ENCODE measurements around the gene TAF15. TPM values are rescaled to one million over a fixed set of nuclear protein-coding genes. Genes with fewer than 3 reads are reported as not detected.

The TAF15 gene
- total and polyA plus RNA-seq, 2 of the 4 experiments (the other 2 are of a cell fraction) = 46.8 to 98.0 TPM

DNA sequence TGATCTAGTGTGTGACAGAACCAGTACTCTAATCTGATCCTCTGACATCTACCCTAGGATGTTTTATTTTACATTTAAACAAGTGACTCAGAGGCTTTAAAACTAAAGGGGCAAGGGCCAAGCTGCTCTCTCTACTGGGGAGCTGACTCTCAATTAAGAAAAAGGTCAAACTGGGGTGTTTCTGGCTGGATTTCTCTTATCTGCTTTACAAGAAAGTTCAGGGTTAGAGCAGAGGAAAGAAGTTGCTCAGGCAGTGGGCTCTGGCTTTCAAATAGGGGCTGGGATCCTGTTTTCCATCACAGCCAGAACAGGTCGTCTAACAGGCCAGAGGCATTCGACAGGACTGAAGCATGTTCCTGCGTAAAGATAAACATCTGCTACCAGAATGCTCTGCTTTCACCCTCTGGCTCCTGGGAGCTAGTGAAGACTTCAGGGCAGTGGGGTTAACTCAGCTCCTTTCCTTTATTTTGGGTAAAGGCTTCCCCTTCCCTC is 22.3 kb upstream of the TAF15 start:
- 0% methylated on average over 2 of the region's 3 CpGs; no CpG with 5 or more reads in 1 of the 2 experiments for WGBS, 2 experiments (ENCODE audit: extremely low coverage in 2 of 2, insufficient read length in 1 of 2)
- no TSS peak for BruUV-seq (replicated peaks)
- H3K4me1 ChIP-seq (ENCODE audit: control insufficient read depth, insufficient read depth, low read length) = peaks cover 27% of the 10 kb centered on the region

More for the DNA sequence above, 22.3 kb upstream of the TAF15 start:
- H3K18ac ChIP-seq (ENCODE audit: low read depth, low read length) = 0 out of 2 replicates have a peak overlapping the region, but pooled peaks have one; percentile 21
- ATAC-seq (ENCODE audit: low read depth) = peak; percentile 62
- peak overlapping the region; percentile 7 to 11; a peak in 2 of 4 replicates for H4K8ac ChIP-seq (ENCODE audit: low read depth in 2 of 2, low read length in 2 of 2)
- no peak overlapping the region for H3K56ac ChIP-seq (ENCODE audit: extremely low read depth, insufficient read depth, low read length)
- no peak overlapping the region for H2AK9ac ChIP-seq (replicated peaks; ENCODE audit: low read depth, low read length, poor library complexity)
- peak overlapping the region; percentile 75 for H2BK20ac ChIP-seq (ENCODE audit: low read depth, low read length)
- H2AK5ac ChIP-seq (ENCODE audit: low read depth, low read length) = peak overlapping the region; percentile 43
- peak overlapping the region; percentile 64 for H3K4ac ChIP-seq (ENCODE audit: low read depth, low read length)
- no peaks in the 10 kb centered on the region for H3K36me3 ChIP-seq (ENCODE audit: control insufficient read depth, insufficient read depth, low read length)
- intact Hi-C loops (cut with micrococcal nuclease) = no loop called here
- peak overlapping the region; percentile 32; the same call in 1 of the 2 replicates for H3K23ac ChIP-seq (ENCODE audit: low read depth, low read length)
- peak overlapping the region; percentile 63; the same call in 1 of the 2 replicates for H2BK120ac ChIP-seq (ENCODE audit: low read depth, low read length)
- H4K20me1 ChIP-seq (ENCODE audit: insufficient read depth, low read length) = no peaks in the 10 kb centered on the region; the same call in 1 of the 2 replicates
- dilution Hi-C loops (cut with HindIII; ENCODE audit: low sequenced_read_pairs, unreplicated experiment) = no loop called here
- H3K27me3 ChIP-seq (ENCODE audit: control insufficient read depth, insufficient read depth, low read length) = peaks cover 11% of the 10 kb centered on the region
- peak overlapping the region; percentile 49; the same call in 1 of the 2 replicates for H3K14ac ChIP-seq (replicated peaks; ENCODE audit: low read depth, low read length)
- POLR2A ChIA-PET (ENCODE audit: unreplicated experiment) = no interaction called here
- H2BK15ac ChIP-seq (ENCODE audit: low read depth, low read length) = peak overlapping the region; percentile 76; the same call in 2 of the 3 replicates
- H2AFZ ChIP-seq (replicated peaks; ENCODE audit: low read length, poor library complexity) = peak overlapping the region; percentile 71
- H3K9ac ChIP-seq (ENCODE audit: low read depth, low read length) = no peak overlapping the region
- no peak overlapping the region for H3K4me3 ChIP-seq (ENCODE audit: insufficient read depth, low read depth, low read length)
- no peak overlapping the region for H4K5ac ChIP-seq (ENCODE audit: low read depth, low read length)
- H3K79me1 ChIP-seq (ENCODE audit: low read depth in 1 of 2, low read length in 2 of 2) = no peaks in the 10 kb centered on the region
- peak overlapping the region; percentile 28; the same call in 1 of the 2 replicates for H4K91ac ChIP-seq (ENCODE audit: insufficient read depth, low read depth, low read length)
- peak overlapping the region; percentile 7 for H3K4me2 ChIP-seq (ENCODE audit: low read depth, low read length)
- peak; percentile 60 for DNase-seq
- no peak for TF ChIP-seq CHD1 (IDR thresholded peaks at IDR 0.05; ENCODE audit: low read depth, low read length)
- no peak for TF ChIP-seq MXI1 (IDR thresholded peaks at IDR 0.05; ENCODE audit: borderline replicate concordance, low read depth, low read length)
- TF ChIP-seq FOS (IDR thresholded peaks at IDR 0.05; ENCODE audit: low read depth, low read length) = peak; percentile 49; the same call in 1 of the 2 replicates
- H3K9me1 ChIP-seq (ENCODE audit: insufficient read depth, low read length) = peaks cover 17% of the 10 kb centered on the region
- CTCF ChIA-PET = interaction anchor here (0.9 to 3.1 kb wide), 3 partner anchors 18 to 23 kb away, joined by 3 to 17 read pairs (median 5); partner anchors contain the start of gene TAF15
- H2BK5ac ChIP-seq (ENCODE audit: low read depth, low read length, poor library complexity, severe bottlenecking) = peak overlapping the region; percentile 25
- in situ Hi-C loops (cut with MboI; ENCODE audit: low sequenced_read_pairs) = no loop called here
- peak overlapping the region; percentile 71; the same call in 1 of the 2 replicates for H3K27ac ChIP-seq (ENCODE audit: insufficient read depth, low read length)
- no peaks in the 10 kb centered on the region for H3K9me3 ChIP-seq (ENCODE audit: control insufficient read depth, insufficient read depth, low read length)

All from IMR-90 (cell line).